A549 (cell line): Measurements from ENCODE around the gene RIMBP3C.

Experiments
- EP300 ChIP-seq, 2 experiments: fragments of >200 bp; sonication (Bioruptor Twin); formaldehyde crosslinking; IDR thresholded peaks; 2 replicates in 1 of 2; 3 replicates in 1 of 2; pipeline ENCODE4 v1.6.1; 2016 to 2017
- RFX5 ChIP-seq: fragments of 450-650 bp; IDR thresholded peaks from 2 replicates; pipeline ENCODE4 v1.7.1; 2014; ENCODE audit warnings: antibody characterized with exemption, mild to moderate bottlenecking, moderate library complexity
- RNF2 ChIP-seq: fragments of 200-600 bp; sonication (generic); IDR thresholded peaks from 2 replicates; pipeline ENCODE4 v1.6.1; 2016; ENCODE audit warnings: low read depth, mild to moderate bottlenecking, antibody characterized with exemption, moderate library complexity, borderline replicate concordance

DNA sequence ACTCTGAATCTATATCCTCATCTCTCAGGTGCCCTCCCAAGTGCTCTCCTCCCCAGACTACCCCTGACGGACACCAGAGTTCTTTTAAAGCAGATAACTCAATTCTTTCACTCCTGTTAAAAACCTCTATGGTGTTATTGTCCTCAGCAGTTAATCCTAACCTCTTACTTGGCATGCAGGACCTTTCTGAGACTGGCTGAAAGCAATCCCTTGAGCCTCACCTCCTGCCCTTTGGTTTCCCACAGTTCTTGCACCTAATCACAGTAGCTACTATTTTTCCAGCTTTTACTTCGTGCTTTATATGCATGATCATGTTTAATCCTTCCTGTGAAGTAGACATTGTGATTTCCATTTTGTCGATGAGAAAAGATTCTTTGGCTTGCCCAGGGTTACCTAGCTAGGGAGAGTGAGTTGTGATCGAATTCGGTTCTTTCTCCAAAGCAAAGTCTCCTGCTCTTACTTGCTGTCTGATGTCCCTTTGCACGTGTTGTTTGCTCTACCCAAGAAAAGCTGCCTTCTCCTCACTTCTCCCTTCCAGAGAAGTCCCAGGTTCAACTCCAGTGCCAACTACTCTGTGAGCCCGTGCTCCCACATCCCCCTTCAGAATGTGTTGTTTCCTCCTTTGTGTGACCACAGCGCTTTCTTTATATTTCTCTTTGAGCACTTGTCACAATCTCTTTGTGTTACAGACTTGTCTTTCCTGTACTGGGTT, 18.4 kb upstream of the RIMBP3C start:
- no peak for TF ChIP-seq RNF2
- TF ChIP-seq RFX5 = no peak
- TF ChIP-seq EP300 (IDR thresholded peaks at IDR 0.05) = no peak
